Activated T-cell treated with anti-CD3 and anti-CD28 coated beads for 48 hours (primary cell): ENCODE data around the gene FIGN.

Experiments used
- DNase-seq: peaks from one replicate; pipeline ENCODE4 v3.0.0-alpha.2; 2020; ENCODE audit warnings: low read depth

Gene FIGN

DNA sequence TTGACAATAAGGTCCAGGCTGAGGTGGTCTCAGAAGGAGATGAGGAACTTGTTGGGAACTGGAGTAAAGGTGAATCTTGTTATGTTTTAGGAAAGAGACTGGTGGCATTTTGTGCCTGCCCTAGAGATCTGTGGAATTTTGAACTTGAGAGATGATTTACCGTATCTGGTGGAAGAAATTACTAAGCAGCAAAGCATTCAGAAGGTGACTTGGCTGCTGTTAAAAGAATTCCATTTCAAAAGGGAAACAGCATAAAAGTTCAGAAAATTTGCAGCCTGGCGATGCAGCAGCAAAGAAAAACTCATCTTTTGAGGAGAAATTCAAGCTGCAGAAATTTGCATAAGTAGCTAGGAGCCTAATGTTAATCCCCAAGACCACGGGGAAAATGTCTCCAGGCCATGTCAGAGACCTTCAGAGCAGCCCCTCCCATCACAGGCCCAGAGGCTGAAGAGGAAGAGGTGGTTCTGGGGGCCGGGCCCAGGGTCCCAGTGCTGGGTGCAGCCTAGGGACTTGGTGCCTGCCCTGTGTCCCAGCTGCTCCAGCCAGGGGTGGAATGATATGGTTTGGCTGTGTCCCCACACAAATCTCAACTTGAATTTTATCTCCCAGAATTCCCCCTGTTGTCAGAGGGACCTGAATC lies 73.5 kb downstream of the FIGN start:
- no peak for DNase-seq

DNA sequence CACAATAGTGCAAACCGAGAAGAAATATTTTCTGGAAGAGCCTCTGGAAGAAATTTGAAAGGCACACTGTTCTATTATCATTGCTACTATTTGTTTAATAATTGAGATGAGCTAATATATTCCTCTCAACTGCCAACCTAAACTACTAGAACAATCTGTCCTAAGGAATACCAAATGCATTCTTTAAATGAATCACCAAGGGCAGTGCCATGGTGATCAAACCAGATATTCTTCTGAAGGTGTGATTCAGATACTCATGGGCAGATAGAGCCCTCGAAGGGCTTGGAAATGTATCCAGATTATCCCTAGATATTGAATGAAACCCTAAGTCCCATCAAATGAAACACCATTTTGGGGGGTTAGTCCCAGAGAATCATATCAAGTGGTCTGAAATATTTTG lies 76.6 kb downstream of the FIGN start:
- DNase-seq, result no peak

DNA sequence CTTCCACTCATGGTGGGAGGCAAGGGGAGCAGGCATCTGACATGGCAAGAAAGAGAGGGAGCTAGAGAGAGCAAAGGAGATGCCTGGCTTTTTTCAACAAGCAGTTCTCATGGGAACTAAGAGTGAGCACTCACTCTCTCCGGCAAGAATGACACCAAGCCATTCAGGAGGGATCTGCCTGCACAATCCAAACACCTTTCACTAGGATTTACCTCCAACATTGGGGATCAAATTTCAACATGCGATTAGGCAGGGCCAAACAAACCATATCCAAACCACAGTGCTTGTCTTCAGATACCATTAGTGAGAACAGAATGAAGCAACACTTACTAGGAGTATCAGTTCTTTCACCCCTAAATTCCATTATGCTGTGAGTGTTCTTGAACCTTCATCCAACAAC lies 77.3 kb downstream of the FIGN start:
- no peak for DNase-seq

DNA sequence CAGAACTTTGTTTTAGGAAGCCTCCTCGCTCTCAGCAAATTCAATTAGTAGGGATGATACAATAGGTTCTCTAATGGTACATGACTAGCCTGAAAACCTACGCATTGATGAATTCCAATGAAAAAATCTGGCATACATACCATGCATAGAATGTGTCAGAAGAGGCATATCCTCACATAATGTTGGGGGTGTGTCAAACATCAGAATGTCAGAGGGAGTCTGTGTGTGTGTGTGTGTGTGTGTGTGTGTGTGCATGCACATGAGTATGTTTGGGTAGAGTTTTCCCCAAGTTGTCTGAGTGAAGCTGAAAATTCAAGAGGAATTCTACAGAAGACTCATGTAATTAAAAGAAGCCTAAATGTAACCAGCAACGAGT lies 78.5 kb downstream of the FIGN start:
- no peak for DNase-seq

DNA sequence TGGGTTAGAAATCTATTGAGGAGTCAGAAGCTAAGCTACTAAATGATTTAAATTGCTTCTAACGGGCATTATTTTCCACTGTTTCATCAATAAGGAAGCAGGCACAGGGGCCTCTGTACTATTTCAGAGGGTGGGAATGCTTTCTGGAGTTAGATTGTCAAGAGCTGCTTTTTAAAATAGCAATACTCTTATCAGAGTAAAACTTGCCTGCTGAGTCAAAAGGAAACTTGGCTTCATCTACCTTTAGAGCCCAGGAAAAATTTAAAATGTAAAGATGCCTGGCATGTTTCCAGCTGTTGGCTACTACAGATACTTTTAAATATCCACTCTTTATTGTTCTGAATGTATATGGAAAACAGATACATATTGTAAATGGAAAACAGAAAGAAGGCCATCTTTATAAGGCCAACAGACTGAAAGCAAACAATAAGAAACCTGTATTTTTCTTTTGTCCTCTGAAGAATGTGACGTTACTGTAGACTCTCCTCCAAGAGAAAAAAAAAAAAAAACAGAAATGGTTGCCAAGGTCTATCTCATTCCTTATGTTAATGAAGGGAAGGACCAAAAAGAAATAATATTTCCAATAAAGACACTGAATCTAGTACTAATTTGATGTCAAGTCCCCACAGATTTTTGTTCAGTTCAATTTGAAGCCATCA lies 79.1 kb downstream of the FIGN start:
- no peak for DNase-seq

DNA sequence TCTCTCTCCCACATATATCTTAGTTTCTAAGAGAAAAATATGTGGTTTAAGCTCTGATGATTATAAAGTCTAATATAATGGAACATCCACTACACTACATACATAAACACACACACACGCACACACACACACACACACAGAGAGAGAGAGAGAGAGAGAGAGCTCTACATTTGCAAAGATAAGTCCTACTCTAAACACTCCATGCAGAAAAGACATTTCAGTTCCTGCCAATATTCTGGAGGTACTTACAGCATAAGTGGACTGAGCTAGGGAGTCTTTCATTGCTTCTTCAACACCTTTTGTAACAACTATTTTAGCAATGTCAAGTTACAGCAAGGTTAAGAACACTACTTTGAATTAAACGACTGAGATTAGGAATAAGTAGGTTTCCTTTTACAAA lies 80.1 kb downstream of the FIGN start:
- no peak for DNase-seq

DNA sequence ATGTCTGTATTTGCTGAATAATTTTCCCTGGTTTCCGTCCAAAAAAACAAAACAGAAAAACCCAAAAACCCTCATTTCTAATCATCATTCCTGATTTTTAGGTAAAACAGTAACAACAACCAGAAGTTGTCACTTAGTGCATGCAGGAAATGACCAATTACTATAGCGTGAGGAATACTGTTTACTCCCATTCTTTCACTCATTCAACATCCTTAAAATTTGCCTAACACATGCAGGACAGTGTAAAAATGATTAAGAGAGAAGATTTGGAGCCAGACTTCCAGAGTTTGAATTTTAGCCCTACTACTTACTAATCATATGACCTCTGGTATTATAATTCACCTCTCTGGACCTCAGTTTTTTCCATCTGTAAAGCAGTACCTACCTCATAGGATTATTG lies 83.1 kb downstream of the FIGN start:
- no peak for DNase-seq

DNA sequence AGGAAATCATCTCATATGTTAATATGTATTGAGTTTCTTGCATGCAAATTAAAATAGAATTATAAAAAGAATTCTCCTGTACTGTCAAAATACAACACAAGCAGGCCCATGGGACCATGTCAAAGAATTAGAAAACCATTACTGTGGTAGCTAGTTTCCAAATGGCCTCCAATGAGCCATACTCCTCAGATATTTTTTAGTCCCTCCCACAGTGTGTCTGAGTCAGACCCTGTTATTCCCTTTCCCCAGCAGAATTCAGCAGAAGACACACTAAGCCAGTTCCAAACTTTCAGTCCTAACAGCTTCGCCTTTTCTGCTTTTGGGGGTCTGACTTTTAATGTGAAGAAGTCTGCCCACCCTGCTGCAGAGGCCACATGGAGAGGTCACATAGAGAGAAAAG lies 86.7 kb downstream of the FIGN start:
- no peak for DNase-seq

DNA sequence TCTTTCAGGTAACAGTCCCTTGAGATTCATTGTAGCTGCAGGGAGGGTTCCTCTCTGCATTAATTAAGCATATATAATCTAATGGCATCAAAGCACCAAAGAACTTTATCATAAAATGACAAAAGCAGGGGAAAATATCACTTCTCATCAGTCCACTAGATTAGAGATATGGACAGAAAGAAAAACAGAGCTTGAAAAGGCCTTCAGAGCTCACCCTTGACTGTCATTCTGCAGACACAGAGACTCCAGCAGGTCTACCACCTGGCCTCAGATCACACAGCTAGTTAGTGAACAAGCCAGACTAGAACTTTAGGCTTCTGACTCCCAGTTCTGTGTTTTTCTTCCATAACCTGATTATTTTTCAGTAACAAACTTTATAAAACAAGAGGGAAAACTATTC lies 88.5 kb downstream of the FIGN start:
- no peak for DNase-seq

DNA sequence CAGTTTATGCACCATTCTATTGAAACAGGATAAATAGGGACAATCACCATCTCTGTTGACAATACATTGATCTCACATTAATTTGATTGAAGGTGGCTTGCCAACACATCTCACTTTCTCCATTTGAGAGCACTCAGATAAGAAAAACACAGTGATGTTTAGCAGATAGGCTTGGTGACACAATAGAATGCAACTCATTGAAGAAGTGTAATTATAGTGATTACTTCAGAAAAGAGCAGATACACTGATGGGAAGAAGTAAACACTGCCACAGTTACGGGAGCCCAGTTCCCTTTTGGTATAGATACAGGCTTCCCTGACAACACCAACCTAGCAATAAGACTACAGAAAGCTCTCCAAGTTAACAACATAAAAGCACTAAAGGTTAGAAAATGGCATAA lies 89.1 kb downstream of the FIGN start:
- no peak for DNase-seq

DNA sequence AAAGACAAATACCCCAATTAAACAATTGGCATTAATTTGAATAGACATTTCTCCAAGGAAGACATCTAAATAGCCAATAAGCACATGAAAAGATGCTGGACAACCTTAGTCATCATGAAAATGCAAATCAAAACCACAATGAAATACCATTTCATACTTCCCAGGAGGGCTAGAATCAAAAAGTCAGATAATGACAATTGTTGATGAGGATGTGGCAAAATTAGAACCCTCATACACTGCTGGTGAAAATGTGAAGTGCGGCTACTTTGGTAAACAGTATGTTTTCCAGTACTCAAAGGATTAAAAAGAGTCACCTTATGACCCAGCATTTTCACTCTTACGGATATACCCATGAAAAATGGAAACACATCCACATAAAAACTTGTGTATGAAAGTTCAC lies 91.6 kb downstream of the FIGN start:
- DNase-seq, result no peak

DNA sequence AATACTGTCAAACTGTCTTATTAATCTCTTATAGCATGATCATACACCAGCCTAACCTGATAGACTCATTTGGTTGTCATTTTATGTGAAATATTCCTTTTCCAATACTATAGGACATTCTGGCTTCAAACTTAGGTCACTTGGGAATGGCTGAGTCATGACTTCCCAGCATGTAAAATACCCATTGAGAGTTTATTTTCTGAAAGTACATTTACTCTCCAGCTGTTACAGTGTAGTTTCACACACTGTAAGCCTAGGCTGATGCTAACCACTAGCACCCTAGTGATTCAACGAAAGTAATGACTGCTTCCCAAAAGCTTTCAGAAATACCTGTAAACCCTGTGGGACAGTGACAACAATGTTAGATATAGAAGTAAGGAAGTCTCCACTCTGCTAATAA lies 93.8 kb downstream of the FIGN start:
- no peak for DNase-seq

DNA sequence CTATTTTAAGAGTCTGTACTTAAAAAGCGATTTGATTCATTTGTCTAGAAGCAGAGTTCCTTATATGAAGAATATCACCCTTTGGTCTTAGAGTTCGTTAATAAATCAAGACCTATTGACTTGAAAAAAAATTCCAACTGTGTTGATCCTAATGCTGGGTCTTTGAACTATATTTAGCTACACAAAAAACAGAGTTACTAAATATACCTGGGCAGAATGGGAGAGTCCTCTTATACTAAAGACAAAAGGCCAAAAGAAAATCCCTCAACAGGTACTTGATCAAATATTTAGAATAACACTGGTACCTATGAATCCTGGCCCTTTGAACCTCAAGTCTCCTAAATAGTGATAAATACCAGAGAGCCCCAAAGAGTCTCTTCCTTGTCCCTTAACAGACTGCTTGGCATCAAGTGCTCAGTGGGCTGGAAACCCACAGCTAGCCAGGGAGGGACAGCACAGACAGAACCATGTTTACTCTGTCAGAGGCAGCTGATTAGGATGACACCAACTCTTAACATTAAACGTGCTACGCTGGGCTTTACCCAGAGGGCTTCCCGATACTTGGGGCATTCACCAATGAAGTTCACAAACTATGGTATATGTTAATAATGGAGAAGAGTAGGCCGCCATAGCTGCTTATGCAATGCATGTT lies 95.1 kb downstream of the FIGN start:
- DNase-seq, result no peak

DNA sequence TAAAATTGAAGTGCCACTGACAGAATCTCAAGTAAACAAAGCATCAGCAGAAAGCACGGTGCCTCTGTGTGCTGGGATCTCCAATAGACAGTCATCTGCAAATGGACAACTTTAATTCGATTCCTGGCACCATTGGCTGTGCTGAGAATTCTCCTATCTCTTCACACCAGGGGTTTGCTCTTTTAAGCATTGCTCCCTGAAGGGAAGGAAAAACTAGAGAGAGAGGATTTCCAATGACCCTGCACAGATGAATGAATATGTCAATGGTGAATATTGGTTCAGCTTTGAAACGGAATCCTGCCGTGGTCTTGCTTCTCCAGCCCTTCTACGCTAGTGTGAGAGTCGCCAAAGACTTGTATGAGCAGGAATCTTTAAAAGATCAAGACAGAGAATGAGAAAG lies 97.9 kb downstream of the FIGN start:
- no peak for DNase-seq

DNA sequence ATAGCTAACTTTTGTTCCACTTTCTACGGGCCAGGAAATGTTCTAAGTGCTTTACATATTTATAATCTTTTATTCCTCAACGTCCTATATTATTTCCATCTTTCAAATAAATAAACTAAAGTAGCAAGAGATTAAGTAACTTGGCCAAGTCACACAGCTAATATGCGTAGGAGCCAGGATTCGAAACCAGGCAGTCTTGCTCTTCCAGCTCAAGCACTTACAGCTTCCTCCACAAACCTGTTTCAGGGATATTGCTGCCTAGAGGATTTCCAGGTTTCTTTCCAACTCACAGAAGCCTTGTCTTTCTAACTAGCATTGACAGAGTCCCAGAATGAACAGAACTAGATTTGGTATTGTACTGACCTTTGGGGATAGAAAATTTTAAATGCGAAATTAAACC lies 102.5 kb downstream of the FIGN start:
- DNase-seq, result no peak

DNA sequence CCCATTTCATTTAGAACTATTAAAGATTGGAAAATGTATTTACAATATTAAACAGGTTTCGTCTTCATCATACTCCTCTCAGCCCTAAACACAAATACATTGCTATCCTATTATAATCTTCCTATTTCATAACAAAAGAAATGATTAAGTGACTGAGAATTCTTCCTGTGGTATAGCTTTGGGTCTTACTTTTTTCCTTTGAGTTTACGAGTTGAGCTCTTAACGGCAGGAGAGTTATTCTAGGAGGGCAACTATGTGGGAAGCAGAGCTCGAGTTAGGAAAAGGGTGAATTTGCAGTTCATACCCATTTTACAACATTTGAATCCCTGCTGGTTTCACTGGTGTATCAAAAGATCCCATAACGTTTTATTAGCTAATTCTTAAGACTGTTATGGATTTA lies 105.0 kb downstream of the FIGN start:
- DNase-seq, result no peak

DNA sequence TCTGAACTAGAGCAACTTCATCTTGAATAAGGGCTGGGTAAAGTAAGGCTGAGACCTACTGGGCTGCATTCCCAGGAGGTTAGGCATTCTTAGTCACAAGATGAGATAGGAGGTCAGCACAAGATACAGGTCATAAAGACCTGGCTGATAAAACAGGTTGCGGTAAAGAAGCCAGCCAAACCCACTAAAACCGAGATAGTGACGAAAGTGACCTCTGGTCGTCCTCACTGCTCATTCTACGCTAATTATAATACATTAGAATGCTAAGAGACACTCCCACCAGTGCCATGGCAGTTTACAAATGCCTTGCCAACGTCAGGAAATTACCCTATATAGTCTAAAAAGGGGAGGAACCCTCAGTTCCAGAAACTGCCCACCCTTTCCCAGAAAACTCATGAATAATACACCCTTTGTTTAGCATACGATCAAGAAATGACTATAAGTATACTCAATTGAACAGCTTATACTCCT lies 109.1 kb downstream of the FIGN start:
- DNase-seq, result no peak

DNA sequence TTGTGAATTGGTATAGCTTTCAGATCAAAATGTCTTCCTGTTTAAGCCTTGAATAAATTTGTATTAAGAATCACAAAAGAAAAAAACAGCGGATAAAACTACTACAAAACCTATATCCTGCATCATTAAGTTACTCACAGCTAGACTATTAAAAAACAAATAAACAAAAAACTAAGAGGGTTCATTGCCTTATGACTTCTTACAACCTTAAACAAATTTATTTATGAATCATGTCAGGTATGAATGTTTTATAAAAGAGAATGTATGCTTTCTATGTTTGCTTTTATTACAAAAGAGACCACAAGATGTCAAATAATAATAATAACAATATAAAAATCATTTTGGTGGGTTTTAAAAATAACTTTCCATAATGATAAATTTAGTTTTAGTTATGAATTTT lies 109.6 kb downstream of the FIGN start:
- no peak for DNase-seq

DNA sequence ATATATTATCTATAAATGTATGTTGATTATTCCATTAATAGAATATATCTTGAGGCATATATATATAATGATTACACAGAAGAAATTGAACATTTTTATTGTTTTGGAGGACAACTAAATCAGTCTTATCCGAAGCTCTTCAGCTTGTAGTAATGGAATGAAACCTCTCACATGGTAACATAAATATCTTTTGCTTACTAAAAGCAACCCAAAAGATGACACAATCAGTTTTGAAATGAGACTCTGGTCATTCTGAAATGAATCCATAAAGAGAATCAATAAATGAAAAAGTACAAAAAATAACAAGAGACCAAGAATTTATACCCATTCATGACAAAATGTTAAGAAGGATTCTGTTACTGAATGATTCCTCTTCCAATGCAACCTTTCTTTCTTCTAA lies 110.2 kb downstream of the FIGN start:
- no peak for DNase-seq

DNA sequence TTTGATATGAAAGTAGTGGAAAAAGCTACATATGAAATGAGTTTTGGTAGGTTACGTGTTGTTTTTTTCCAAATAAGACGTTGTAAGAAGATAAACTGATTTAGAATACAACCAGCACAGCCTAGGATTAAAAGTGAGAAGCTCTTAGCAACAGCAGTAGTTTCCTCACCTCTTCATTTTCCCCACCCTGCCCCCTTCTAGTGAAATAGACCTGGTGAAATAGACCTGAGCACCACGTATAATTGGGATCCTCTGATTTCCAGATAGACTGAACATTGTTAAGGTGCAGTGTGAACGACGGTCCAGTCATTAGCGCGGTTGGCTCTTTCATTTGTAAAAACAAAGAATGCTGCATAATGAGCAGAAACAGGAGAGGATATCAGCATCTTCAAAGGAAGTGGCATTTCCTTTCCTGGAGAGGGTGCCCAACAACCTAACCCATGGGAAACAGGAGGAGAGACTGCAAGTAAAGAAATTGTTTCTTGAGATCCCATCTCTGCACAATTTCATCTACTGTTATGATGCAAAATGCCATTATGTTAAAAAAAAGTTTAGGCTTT lies 114.3 kb downstream of the FIGN start:
- no peak for DNase-seq

DNA sequence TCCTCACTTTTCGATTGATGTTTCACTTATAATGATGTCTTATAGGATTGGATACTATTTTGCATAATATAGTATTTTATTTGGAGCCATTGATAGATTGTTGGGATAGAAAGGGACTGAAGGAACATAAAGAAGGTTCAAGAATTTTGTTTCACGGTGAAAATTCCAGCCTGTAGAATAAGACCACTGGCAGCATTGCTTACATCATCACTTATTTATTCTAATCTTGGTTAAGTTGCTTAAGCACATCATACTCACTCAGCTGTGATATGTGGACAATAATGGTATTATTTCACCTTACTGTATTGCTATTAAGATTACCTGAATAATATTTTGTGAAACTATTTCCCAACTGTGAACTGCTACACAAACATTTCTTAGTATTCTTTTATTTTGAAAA lies 118.3 kb downstream of the FIGN start:
- no peak for DNase-seq

DNA sequence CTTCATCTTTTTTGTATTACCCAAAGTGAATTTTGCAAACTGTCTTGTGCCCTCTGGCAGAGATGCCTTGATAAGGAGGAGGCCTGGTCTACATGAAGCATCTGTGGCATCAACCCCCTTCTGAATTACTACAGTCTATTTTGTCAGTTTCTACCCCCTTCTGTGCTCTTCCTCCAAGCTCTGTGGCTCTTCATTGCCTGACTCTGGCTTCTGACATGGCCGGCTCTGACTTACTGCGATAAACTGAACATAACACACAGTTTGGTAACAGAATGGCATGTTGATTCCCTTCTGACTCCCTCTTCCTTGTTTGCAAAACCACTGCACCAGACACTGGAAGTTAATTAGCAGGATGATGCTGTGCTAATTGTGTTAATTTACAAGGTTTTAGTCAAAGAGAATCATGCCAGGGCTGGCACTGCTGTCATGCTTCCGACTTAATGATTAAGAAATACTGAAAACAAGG lies 122.5 kb downstream of the FIGN start:
- no peak for DNase-seq

DNA sequence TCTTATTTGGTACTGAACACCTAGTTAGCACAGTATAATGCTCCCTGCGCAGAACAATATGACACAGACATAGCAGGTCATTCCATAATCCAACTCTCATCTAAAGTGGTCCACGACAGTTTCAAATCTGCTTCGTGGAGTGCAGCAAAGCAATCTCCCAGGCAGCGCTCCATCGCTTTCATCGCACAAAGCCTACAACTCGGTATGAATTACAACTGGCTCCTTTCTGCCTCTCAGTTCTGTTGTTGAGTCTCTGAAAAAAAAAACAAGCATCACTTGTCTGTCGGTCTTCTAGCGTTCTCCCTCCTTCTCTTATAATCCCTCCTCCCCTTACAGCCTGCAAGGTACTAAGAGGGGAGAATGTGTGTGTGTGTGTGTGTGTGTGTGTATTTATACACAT lies 123.5 kb downstream of the FIGN start:
- no peak for DNase-seq
